Measurements from ENCODE around the gene ZCCHC24. TPM values are rescaled to one million over a fixed set of nuclear protein-coding genes. Genes with fewer than 3 reads are reported as not detected.

ZCCHC24 gene
- total and polyA plus RNA-seq, 2 of the 8 experiments (the other 6 are each of a cell fraction or from before 2014, with no cell fraction given): 3.9 to 6.9 TPM

GRCh38 chr10:79333513-79333912, 111.9 kb downstream of the ZCCHC24 start:
- no peak overlapping the region for H3K4me3 ChIP-seq (ENCODE audit: extremely low read depth in 1 of 4, insufficient read depth in 2 of 4, low read depth in 3 of 4, low read length in 4 of 4)
- no peak overlapping the region for H2AFZ ChIP-seq (ENCODE audit: low read length)
- ChIA-PET POLR2A (ENCODE audit: partially characterized antibody) (no interaction called here), CTCF (ENCODE audit: partially characterized antibody) (interaction anchor here (2.9 to 4.5 kb wide), 2 partner anchors 12 to 16 kb away, joined by 9 to 29 read pairs; no protein-coding TSS in a partner anchor)
- no peak overlapping the region for H3K27ac ChIP-seq (ENCODE audit: low read depth, low read length)
- H3K4ac ChIP-seq (replicated peaks; ENCODE audit: insufficient read length, low read depth, low read length): no peak overlapping the region
- H2BK15ac ChIP-seq (ENCODE audit: low read length): no peak overlapping the region
- H2AK5ac ChIP-seq (ENCODE audit: low read depth, low read length): no peak overlapping the region
- WGBS, 2 experiments (ENCODE audit: extremely low coverage in 1 of 2, insufficient coverage in 1 of 2, insufficient read length in 1 of 2, insufficient replicate concordance in 2 of 2, low coverage in 1 of 2, low lambda C conversion rate in 2 of 2, missing lambda C conversion rate in 1 of 2): 87% methylated on average over 2 of the region's 2 CpGs; no CpG with 5 or more reads in 1 of the 2 experiments
- no peak overlapping the region for H3K9ac ChIP-seq (replicated peaks in 1 of 4; ENCODE audit: extremely low read depth in 1 of 4, low read depth in 3 of 4, low read length in 3 of 4)
- no peaks in the 10 kb centered on the region for H4K20me1 ChIP-seq (replicated peaks in 1 of 2; ENCODE audit: control insufficient read depth in 1 of 2, insufficient read depth in 2 of 2, low read length in 2 of 2)
- peaks cover 0 to 11% (median 0%) of the 10 kb centered on the region in 4 experiments; a peak in 3 of 7 replicates for H3K4me1 ChIP-seq (replicated peaks in 1 of 4; ENCODE audit: control insufficient read depth in 3 of 4, insufficient read depth in 4 of 4, low read length in 3 of 4)
- no peak overlapping the region for H2BK20ac ChIP-seq (ENCODE audit: low read length)
- H3K79me2 ChIP-seq (ENCODE audit: control insufficient read depth in 1 of 2, insufficient read depth in 2 of 2, low read length in 2 of 2): no peaks in the 10 kb centered on the region
- H4K91ac ChIP-seq (replicated peaks; ENCODE audit: insufficient read length, low read length): no peak overlapping the region
- no peak overlapping the region for H3K4me2 ChIP-seq (ENCODE audit: insufficient read depth in 1 of 2, low read depth in 2 of 2, low read length in 2 of 2)
- H3K23ac ChIP-seq (ENCODE audit: insufficient read length): no peak overlapping the region
- no peak for FAIRE-seq
- H4K5ac ChIP-seq (ENCODE audit: insufficient read length, low read depth, low read length): no peak overlapping the region
- peaks cover 2 to 4% of the 10 kb centered on the region in 2 experiments; a peak in 2 of 4 replicates for H3K9me3 ChIP-seq (ENCODE audit: insufficient read depth in 2 of 2, low read depth in 1 of 2, low read length in 1 of 2)
- H3K27me3 ChIP-seq (replicated peaks in 1 of 4; ENCODE audit: control insufficient read depth in 3 of 4, extremely low read depth in 1 of 4, insufficient read depth in 3 of 4, low read length in 3 of 4): no peaks in the 10 kb centered on the region
- H3K23me2 ChIP-seq (ENCODE audit: low read depth, low read length): no peaks in the 10 kb centered on the region
- H2BK5ac ChIP-seq (ENCODE audit: low read depth, low read length): no peak overlapping the region
- DNase-seq (ENCODE audit: low read depth in 1 of 2, low spot score in 2 of 2): no peak
- H3K36me3 ChIP-seq (ENCODE audit: control insufficient read depth in 2 of 4, insufficient read depth in 4 of 4, low read length in 3 of 4): no peaks in the 10 kb centered on the region
- H2BK12ac ChIP-seq (ENCODE audit: low read depth, low read length): no peak overlapping the region
- H3K56ac ChIP-seq (replicated peaks; ENCODE audit: insufficient read length, low read depth, low read length): no peak overlapping the region
- H3K79me1 ChIP-seq (ENCODE audit: low read depth, low read length): no peaks in the 10 kb centered on the region
- no peak overlapping the region for H2BK120ac ChIP-seq (replicated peaks; ENCODE audit: low read depth, low read length)
- H3K18ac ChIP-seq (ENCODE audit: extremely low read depth, low read length): no peak overlapping the region
- H3K14ac ChIP-seq (ENCODE audit: insufficient read length): no peak overlapping the region
- H4K8ac ChIP-seq (ENCODE audit: extremely low read depth, insufficient read depth, low read length): no peak overlapping the region
- TF ChIP-seq SIX5 (IDR thresholded peaks at IDR 0.05; ENCODE audit: low read depth, low read length): no peak
- no peak for TF ChIP-seq TEAD4 (IDR thresholded peaks at IDR 0.05; ENCODE audit: low read depth, low read length)
- TF ChIP-seq RAD21 (IDR thresholded peaks at IDR 0.05 in 1 of 2, conservative IDR thresholded peaks at IDR 0.05 in 1 of 2; ENCODE audit: low read depth in 2 of 2, low read length in 2 of 2): no peak
- no peak for TF ChIP-seq SRF (IDR thresholded peaks at IDR 0.05; ENCODE audit: low read depth, low read length)
- no peak for TF ChIP-seq EGR1 (IDR thresholded peaks at IDR 0.05; ENCODE audit: borderline replicate concordance, low read depth, low read length)
- no peak for TF ChIP-seq USF2 (IDR thresholded peaks at IDR 0.05; ENCODE audit: low read length)
- no peak for TF ChIP-seq GABPA (IDR thresholded peaks at IDR 0.05; ENCODE audit: borderline replicate concordance, insufficient read depth, low read length)
- no peak for TF ChIP-seq TAF1 (IDR thresholded peaks at IDR 0.05; ENCODE audit: low read depth, low read length)
- no peak for TF ChIP-seq NRF1 (IDR thresholded peaks at IDR 0.05; ENCODE audit: low read depth, low read length)
- TF ChIP-seq ATF3 (IDR thresholded peaks at IDR 0.05; ENCODE audit: insufficient read depth, low read depth, low read length): no peak
- no peak for TF ChIP-seq TBP (IDR thresholded peaks at IDR 0.05; ENCODE audit: low read depth, low read length)
- TF ChIP-seq SP2 (IDR thresholded peaks at IDR 0.05; ENCODE audit: low read length): no peak
- no peak for TF ChIP-seq CTBP2 (IDR thresholded peaks at IDR 0.05; ENCODE audit: borderline replicate concordance, insufficient read depth, insufficient read length, low read length)
